Measurements from ENCODE around the gene PET100. TPM values are rescaled to one million over a fixed set of nuclear protein-coding genes. Genes with fewer than 3 reads are reported as not detected.

Gene PET100
- total RNA-seq, 1 donor from 2014 or later: 123 TPM

- ATAC-seq (ENCODE audit: low read depth): no peak
- Mint-ChIP-seq H3K27me3 (no peaks in the 10 kb centered on the region), H3K4me1 (no peaks in the 10 kb centered on the region), H3K27ac (no peak overlapping the region), H3K36me3 (ENCODE audit: low read depth) (peaks cover 55% of the 10 kb centered on the region), H3K9me3 (no peaks in the 10 kb centered on the region), H3K4me3 (no peak overlapping the region)
- CTCF ChIA-PET: no interaction called here
- intact Hi-C loops (cut with micrococcal nuclease): no loop called here
- no peak for TF ChIP-seq CTCF (IDR thresholded peaks at IDR 0.05)
- POLR2A ChIA-PET: no interaction called here
- DNase-seq: no peak
Observed at GRCh38 chr19:7618771-7619510, 10.7 kb upstream of the PET100 start.

GRCh38 chr19:7619671-7620441 is 9.7 kb upstream of the PET100 start:
- no peaks in the 10 kb centered on the region for H3K4me1 Mint-ChIP-seq
- no peaks in the 10 kb centered on the region for H3K27me3 Mint-ChIP-seq
- ATAC-seq (ENCODE audit: low read depth) (no peak), DNase-seq (no peak)
- H3K4me3 Mint-ChIP-seq: no peak overlapping the region
- no peaks in the 10 kb centered on the region for H3K9me3 Mint-ChIP-seq
- ChIA-PET CTCF (no interaction called here), POLR2A (no interaction called here)
- H3K36me3 Mint-ChIP-seq (ENCODE audit: low read depth): peaks cover 61% of the 10 kb centered on the region
- H3K27ac Mint-ChIP-seq: no peak overlapping the region
- intact Hi-C loops (cut with micrococcal nuclease): no loop called here
- TF ChIP-seq CTCF (IDR thresholded peaks at IDR 0.05): no peak

- Mint-ChIP-seq H3K36me3 (ENCODE audit: low read depth) (peaks cover 67% of the 10 kb centered on the region), H3K27ac (no peak overlapping the region), H3K4me3 (no peak overlapping the region), H3K9me3 (no peaks in the 10 kb centered on the region), H3K4me1 (no peaks in the 10 kb centered on the region), H3K27me3 (no peaks in the 10 kb centered on the region)
- DNase-seq (no peak), ATAC-seq (ENCODE audit: low read depth) (no peak)
- CTCF ChIA-PET: no interaction called here
- no peak for TF ChIP-seq CTCF (IDR thresholded peaks at IDR 0.05)
- intact Hi-C loops (cut with micrococcal nuclease): no loop called here
- POLR2A ChIA-PET: no interaction called here
Observed at GRCh38 chr19:7620442-7621412, 8.9 kb upstream of the PET100 start.

GRCh38 chr19:7622933-7623685 is 6.5 kb upstream of the PET100 start:
- no peak for TF ChIP-seq CTCF (IDR thresholded peaks at IDR 0.05)
- peaks cover 71% of the 10 kb centered on the region for H3K36me3 Mint-ChIP-seq (ENCODE audit: low read depth)
- H3K9me3 Mint-ChIP-seq: no peaks in the 10 kb centered on the region
- H3K4me3 Mint-ChIP-seq: no peak overlapping the region
- POLR2A ChIA-PET: interaction anchor here (0.8 kb wide), 1 partner anchor 14 kb away, joined by 5 read pairs; no protein-coding TSS in a partner anchor
- ATAC-seq (ENCODE audit: low read depth): no peak
- CTCF ChIA-PET: no interaction called here
- no peaks in the 10 kb centered on the region for H3K27me3 Mint-ChIP-seq
- no peak for DNase-seq
- intact Hi-C loops (cut with micrococcal nuclease): no loop called here
- peaks cover 8% of the 10 kb centered on the region for H3K4me1 Mint-ChIP-seq
- no peak overlapping the region for H3K27ac Mint-ChIP-seq
